A673 (cell line): ENCODE results near the gene PHKG1. TPM values are rescaled to one million over a fixed set of nuclear protein-coding genes. Genes with fewer than 3 reads are reported as not detected.

ENCODE experiments used
- BruUV-seq: library from RNA; stranded (reverse); fragments of 400-500 nt; replicated peaks from 2 replicates; lab custom pipeline; 2021; lab: Mats Ljungman, UMichigan
- CTCF ChIA-PET: fragments of 300-600 bp; sonication (Branson Sonifier 250); formaldehyde crosslinking; loops from one replicate; lab custom pipeline; 2022; ENCODE audit warnings: antibody characterized with exemption; lab: Charles Lee
- POLR2A ChIA-PET: fragments of 300-600 bp; sonication (Branson Sonifier 250); formaldehyde crosslinking; loops from one replicate; lab custom pipeline; 2022; ENCODE audit warnings: antibody characterized with exemption; ENCODE audit not compliant: low non-redundant PET; lab: Charles Lee
- DNase-seq: peaks from one replicate; pipeline ENCODE4 v3.0.0-alpha.2; 2015; ENCODE audit warnings: low spot score
- H3K27ac ChIP-seq: fragments of 200-600 bp; sonication (generic); 2 replicates; pipeline ENCODE4 v1.5.1; 2016; ENCODE audit warnings: mixed run types, low read depth, mild to moderate bottlenecking, mixed read lengths, antibody characterized with exemption, low read length; ENCODE audit not compliant: poor library complexity, severe bottlenecking
- H3K27me3 ChIP-seq: fragments of 200-600 bp; sonication (generic); replicated peaks from 2 replicates; pipeline ENCODE4 v1.6.1; 2017; ENCODE audit warnings: mixed run types, low read depth, mild to moderate bottlenecking, mixed read lengths, antibody characterized with exemption, low read length; ENCODE audit not compliant: insufficient read depth, poor library complexity
- H3K36me3 ChIP-seq: fragments of 200-600 bp; sonication (generic); 2 replicates; pipeline ENCODE4 v1.6.1; 2016; ENCODE audit warnings: mixed run types, mild to moderate bottlenecking, mixed read lengths, antibody characterized with exemption, low read length; ENCODE audit not compliant: insufficient read depth, poor library complexity, severe bottlenecking
- H3K4me1 ChIP-seq: fragments of 200-600 bp; sonication (generic); 2 replicates; pipeline ENCODE4 v1.6.1; 2017; ENCODE audit warnings: mixed run types, mild to moderate bottlenecking, mixed read lengths, antibody characterized with exemption, low read length; ENCODE audit not compliant: insufficient read depth, poor library complexity, severe bottlenecking
- H3K4me3 ChIP-seq: fragments of 200-600 bp; sonication (generic); 2 replicates; pipeline ENCODE4 v1.5.1; 2016; ENCODE audit warnings: low read depth, mixed run types, mild to moderate bottlenecking, mixed read lengths, low read length; ENCODE audit not compliant: poor library complexity, severe bottlenecking
- H3K9me3 ChIP-seq: fragments of 200-600 bp; sonication (generic); 2 replicates; pipeline ENCODE4 v1.6.1; 2016; ENCODE audit warnings: mixed run types, low read depth, mild to moderate bottlenecking, mixed read lengths, antibody characterized with exemption, low read length; ENCODE audit not compliant: poor library complexity, severe bottlenecking
- CTCF ChIP-seq: fragments of 300-800, 200-600 bp; sonication (generic); conservative IDR thresholded peaks from 2 replicates; pipeline ENCODE4 v1.5.1; 2017; ENCODE audit warnings: low read depth, mild to moderate bottlenecking, antibody characterized with exemption, low read length, moderate library complexity, mixed read lengths
- EZH2 ChIP-seq: fragments of 200-600 bp; sonication (generic); IDR thresholded peaks from 2 replicates; pipeline ENCODE4 v1.6.1; 2017; ENCODE audit warnings: borderline replicate concordance, low read depth, mild to moderate bottlenecking, mixed read lengths, antibody characterized with exemption, low read length; ENCODE audit not compliant: poor library complexity, severe bottlenecking
- intact Hi-C: fragments of 100-400 bp; cut with micrococcal nuclease; formaldehyde crosslinking; loops from one replicate; pipeline ENCODE4 v1.10.0; 2022; ENCODE audit not compliant: unreplicated experiment
- total RNA-seq: library from RNA; stranded (reverse); gene quantifications from 2 replicates; pipeline ENCODE4 v1.2.3, GENCODE V29; 2021

PHKG1 gene
- total RNA-seq, 1 experiment from 2014 or later, result 2.0 TPM

DNA sequence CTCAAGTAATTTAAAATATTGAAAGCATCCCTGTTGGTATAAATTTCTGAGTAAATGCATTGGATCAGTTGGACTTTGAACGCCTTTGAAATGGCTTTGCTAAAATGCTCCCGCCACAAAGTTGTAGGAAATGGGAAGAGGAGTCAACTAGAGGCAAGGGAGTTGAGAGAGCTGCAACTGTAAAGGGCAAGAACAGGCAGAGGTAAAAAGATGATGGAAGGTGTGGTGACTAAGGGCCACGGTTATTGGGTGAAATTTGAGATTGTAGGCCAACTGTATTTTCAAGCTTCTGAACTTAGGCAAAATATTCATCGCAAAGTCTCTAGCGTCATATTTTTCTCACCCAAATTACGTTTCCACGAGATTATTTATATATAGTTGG lies 29.3 kb downstream of the PHKG1 start:
- BruUV-seq, result TSS peak; percentile 38
- no peak for DNase-seq
- intact Hi-C loops, result no loop called here
- H3K4me1 ChIP-seq, result peaks cover 20% of the 10 kb centered on the region
- CTCF ChIA-PET, result interaction anchor here (1.0 kb wide), 1 partner anchor 11 kb away, joined by 6 read pairs; no protein-coding TSS in a partner anchor
- POLR2A ChIA-PET, result no interaction called here
- TF ChIP-seq CTCF, result no peak
- TF ChIP-seq EZH2, result no peak
- no peaks in the 10 kb centered on the region for H3K27me3 ChIP-seq
- H3K9me3 ChIP-seq, result no peaks in the 10 kb centered on the region
- no peak overlapping the region for H3K4me3 ChIP-seq
- peak overlapping the region; percentile 86 for H3K27ac ChIP-seq
- peaks cover 56% of the 10 kb centered on the region for H3K36me3 ChIP-seq

GRCh38 chr7:56062382-56062781 lies 30.4 kb downstream of the PHKG1 start:
- TF ChIP-seq EZH2, result no peak
- TF ChIP-seq CTCF, result no peak
- BruUV-seq, result no TSS peak
- peak; percentile 73 for DNase-seq
- intact Hi-C loops, result no loop called here
- Histone ChIP-seq H3K36me3 (peaks cover 64% of the 10 kb centered on the region), H3K27ac (peak overlapping the region; percentile 63), H3K4me1 (peaks cover 20% of the 10 kb centered on the region), H3K4me3 (no peak overlapping the region), H3K9me3 (no peaks in the 10 kb centered on the region), H3K27me3 (no peaks in the 10 kb centered on the region)
- ChIA-PET CTCF (no interaction called here), POLR2A (no interaction called here)

GRCh38 chr7:56053993-56054392 lies 38.8 kb downstream of the PHKG1 start:
- no peak for DNase-seq
- Histone ChIP-seq H3K27ac (no peak overlapping the region), H3K4me3 (no peak overlapping the region), H3K27me3 (no peaks in the 10 kb centered on the region), H3K36me3 (peaks cover 65% of the 10 kb centered on the region), H3K9me3 (no peaks in the 10 kb centered on the region), H3K4me1 (peaks cover 35% of the 10 kb centered on the region)
- POLR2A ChIA-PET, result no interaction called here
- CTCF ChIA-PET, result no interaction called here
- intact Hi-C loops, result no loop called here
- no peak for TF ChIP-seq CTCF
- TF ChIP-seq EZH2, result no peak
- BruUV-seq, result no TSS peak
